HG02973 (cell line): ENCODE measurements around the gene NPAS3.

Source experiments
- ATAC-seq: cut with Tn5 transposase; IDR thresholded peaks from one replicate; pipeline ENCODE4 v1.9.1; 2021; ENCODE audit warnings: moderate library complexity; ENCODE audit not compliant: unreplicated experiment

Gene NPAS3

DNA sequence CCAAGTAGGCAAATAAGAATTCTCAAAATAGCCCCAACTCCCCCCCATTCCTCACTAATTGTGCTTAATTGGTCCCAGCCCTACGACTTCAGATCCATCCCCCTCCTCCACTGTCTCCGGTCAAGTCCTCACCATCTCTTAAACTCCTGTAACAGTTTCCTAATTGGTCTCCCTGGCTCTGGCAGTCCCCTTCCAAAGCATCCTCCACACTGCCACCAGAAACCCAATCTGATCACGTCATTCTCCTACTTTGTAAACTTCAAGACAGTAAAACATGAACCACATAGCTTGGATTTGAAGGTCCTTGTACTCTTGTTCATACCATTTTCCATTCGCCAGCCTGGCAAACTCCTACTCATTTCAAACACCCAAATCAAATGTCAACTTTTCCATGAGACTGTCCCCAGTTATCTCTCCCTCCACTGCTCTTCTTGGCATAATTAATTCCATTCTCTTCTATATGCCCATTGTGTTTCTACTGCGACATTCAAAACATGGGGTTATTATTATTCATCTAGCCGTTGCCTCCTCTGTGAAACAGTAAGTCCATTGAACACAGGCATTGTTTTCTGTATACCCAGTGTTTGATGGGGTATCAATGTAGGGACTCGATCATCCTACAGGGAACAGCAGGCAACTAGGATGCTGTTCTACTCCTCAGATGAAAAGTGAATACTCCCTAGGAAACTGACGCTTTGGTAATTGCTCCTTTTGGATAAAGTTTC is 907.6 kb downstream of the NPAS3 start:
- ATAC-seq: no peak

DNA sequence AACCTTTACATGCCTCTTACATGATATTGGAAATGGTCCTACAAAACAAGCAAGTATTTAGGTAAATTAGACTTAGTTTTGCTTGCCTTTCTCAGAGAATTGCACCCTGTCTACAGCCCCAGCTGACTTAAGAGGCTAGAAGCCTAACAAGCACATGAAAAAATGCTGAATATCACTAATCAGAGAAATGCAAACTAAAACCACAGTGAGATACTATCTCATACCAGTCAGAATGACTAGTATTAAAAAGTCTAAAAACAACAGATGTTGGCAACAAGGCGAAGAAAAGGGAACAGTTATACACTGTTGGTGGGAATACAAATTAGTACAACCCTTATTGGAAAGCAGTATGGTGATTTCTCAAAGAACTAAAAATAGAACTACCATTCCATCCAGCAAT is 908.4 kb downstream of the NPAS3 start:
- ATAC-seq: no peak

DNA sequence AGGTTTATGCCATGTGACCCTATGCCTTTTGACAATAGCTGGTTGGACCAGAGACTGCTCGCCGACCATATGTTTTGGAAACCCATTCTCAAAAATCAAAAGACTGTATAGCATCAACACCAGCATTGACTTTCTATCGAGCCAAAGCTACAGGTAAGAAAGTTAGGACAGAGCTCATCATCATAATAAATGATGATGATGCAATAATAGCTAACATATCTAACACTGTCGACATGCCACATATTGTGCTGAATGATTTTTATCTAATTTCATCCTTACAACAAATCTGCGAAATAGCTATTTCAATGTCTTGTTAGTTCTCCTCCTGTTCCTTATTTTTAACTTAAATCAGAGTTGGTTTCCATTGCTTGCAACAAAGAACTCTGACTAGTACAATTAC is 909.3 kb downstream of the NPAS3 start:
- ATAC-seq: no peak

DNA sequence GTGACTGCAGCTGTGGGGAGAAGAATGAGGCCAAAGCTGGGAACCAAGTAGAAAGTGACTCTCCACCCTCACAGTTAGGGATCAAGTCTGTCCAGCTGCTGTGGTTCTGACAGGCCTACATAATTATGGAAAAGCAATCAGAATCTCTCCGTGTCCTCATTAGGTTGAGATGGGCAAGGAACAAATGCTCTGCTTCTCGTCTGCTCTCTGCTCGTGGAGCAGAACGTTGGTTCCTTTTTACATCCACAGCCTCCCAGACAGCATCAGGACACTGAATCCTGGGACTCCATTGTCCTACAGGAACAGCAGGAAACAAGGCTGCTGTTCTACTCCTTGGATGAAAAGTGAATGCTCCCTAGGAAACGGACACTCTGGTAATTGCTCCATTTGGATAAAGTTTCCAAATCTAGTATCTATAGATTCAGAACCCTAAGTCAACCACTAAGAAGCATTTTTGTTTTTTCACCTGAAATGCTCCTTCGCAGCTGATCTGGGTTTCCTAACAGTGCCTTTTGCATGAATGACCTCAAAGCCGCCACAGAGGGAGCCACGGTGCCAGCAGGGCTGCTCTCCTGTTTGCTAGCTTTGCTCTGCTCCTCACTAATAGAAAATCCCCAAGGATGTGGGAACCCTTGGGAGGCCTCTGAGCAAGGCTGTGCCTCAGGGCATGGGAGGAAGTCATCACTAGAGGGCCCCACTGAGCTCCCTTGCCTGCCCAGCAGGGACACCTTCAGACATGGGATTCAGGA is 910.2 kb downstream of the NPAS3 start:
- no peak for ATAC-seq

DNA sequence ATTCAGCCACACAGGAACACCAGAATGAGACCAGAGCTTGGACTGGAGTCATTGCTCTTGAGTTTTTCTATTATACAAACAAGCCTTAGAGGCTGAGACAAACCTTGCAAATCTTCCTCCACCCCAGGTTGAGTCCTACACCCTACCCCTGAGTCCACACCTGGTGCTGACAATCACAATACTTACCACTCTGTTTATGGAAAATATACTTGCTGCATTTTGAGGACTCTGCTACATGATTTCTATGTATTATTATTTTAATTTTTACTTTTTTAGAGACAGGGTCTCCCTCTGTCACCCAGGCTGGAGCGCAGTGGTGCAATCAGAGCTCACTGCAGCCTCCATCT is 910.7 kb downstream of the NPAS3 start:
- no peak for ATAC-seq

DNA sequence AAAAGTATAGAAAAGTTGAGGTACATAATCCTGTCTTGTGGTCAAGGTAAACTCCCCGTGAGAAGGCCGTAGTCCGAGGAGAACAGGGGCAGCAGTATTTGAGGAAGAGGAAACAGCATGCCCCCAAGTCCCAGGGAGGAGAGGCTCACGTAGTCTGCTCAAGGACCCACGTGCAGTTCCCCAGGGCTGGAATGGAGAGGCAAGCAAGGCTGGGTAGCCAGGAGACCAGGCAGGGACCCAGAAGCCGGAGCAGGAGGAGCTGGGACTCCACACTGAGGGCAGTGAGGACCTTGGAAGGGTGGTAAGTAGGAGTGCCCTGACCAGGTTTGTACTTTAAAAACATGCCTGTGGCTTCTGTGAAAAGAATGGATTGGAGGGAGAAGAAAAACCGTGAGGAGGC is 912.1 kb downstream of the NPAS3 start:
- no peak for ATAC-seq

DNA sequence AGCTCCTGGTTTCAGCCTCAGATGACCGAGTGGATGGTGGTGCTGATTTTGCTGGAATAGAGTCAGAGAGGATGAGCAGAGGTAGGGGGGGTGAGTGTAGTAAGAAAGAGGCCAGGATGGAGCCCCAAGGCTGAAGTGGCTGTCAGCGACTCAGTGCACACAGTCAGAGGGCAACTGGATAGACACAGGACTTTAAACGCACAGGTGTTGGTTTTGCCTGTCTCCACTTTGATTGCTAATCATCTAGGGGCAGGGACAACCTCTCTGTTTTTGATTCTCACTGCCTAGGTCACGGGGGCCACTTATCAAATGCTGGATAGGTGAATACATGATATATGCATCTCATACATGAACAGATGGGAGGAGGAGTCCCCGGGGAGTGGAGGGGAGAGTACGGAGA is 912.7 kb downstream of the NPAS3 start:
- ATAC-seq: no peak

DNA sequence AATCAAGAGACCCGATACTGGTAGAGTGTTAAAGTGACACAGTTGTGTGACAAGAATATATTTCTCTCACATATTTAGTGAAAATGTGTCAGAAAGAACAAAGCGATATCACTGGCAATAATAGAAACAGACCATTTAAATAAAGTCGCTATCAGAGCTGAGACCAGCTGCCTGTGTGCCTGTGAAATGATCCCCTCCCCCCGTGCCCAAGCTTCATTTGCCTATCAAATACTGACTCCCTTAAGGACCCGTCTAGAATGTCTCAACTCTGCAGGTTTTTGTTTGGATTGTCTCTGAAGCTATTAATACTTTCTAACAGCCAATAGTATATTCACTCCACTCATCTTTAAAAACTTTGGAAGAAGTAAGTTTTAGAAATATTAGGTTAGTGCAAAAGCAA is 913.3 kb downstream of the NPAS3 start:
- no peak for ATAC-seq
